Nephron (organoid): ENCODE measurements around the gene HAVCR2.

Experiments
- H3K27ac Mint-ChIP-seq, 3 experiments: 2 replicates each; pipeline ENCODE4 v1.8.0; 2020; ENCODE audit warnings: mixed read lengths in 3 of 3, mild to moderate bottlenecking in 2 of 3, moderate library complexity in 1 of 3
- H3K27me3 Mint-ChIP-seq: 2 replicates; pipeline ENCODE4 v1.8.0; 2021; ENCODE audit warnings: low read depth, mild to moderate bottlenecking, moderate library complexity, mixed read lengths
- H3K36me3 Mint-ChIP-seq: 2 replicates; pipeline ENCODE4 v1.8.0; 2020; ENCODE audit warnings: low read depth, mixed read lengths
- H3K4me1 Mint-ChIP-seq: 2 replicates; pipeline ENCODE4 v1.8.0; 2020; ENCODE audit warnings: mixed read lengths
- H3K4me3 Mint-ChIP-seq, 3 experiments: 2 replicates each; pipeline ENCODE4 v1.8.0; 2020; ENCODE audit warnings: mild to moderate bottlenecking in 3 of 3, mixed read lengths in 3 of 3, moderate library complexity in 2 of 3
- H3K9me3 Mint-ChIP-seq: 2 replicates; pipeline ENCODE4 v1.8.0; 2020; ENCODE audit warnings: mixed read lengths
- TF ChIP-seq, protein P1 (sequence below), 3 experiments: fragments of 200-600 bp; sonication (generic); IDR thresholded peaks; one replicate each; pipeline ENCODE4 v1.5.0; 2021; ENCODE audit warnings: antibody characterized with exemption in 3 of 3; ENCODE audit not compliant: unreplicated experiment in 3 of 3

The HAVCR2 gene

DNA sequence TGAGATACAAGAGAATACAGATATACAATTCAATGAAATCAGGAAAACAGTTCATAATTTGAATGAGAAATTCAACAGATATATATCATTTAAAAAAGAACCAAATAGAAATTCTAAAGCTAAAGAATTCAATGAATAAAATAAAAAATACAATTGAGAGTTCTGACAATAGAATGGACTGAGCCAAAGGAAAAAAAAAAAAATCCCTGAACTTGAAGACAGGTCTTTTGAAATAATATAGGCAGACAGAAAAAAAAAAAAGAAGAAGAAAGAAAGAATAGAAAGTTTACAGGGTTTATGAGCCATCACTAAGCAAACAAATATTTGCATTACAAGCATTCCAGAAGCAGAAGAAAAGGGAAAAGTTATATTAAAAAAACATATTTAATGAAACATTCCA is 12.9 kb upstream of the HAVCR2 start:
- Mint-ChIP-seq H3K9me3 (peaks cover 21% of the 10 kb centered on the region), H3K27ac (no peak overlapping the region), H3K36me3 (peaks cover 4% of the 10 kb centered on the region), H3K4me1 (no peaks in the 10 kb centered on the region), H3K4me3 (no peak overlapping the region), H3K27me3 (no peaks in the 10 kb centered on the region)
- TF ChIP-seq, protein P1, sequence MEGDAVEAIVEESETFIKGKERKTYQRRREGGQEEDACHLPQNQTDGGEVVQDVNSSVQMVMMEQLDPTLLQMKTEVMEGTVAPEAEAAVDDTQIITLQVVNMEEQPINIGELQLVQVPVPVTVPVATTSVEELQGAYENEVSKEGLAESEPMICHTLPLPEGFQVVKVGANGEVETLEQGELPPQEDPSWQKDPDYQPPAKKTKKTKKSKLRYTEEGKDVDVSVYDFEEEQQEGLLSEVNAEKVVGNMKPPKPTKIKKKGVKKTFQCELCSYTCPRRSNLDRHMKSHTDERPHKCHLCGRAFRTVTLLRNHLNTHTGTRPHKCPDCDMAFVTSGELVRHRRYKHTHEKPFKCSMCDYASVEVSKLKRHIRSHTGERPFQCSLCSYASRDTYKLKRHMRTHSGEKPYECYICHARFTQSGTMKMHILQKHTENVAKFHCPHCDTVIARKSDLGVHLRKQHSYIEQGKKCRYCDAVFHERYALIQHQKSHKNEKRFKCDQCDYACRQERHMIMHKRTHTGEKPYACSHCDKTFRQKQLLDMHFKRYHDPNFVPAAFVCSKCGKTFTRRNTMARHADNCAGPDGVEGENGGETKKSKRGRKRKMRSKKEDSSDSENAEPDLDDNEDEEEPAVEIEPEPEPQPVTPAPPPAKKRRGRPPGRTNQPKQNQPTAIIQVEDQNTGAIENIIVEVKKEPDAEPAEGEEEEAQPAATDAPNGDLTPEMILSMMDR (IDR thresholded peaks at IDR 0.05; ENCODE audit: unreplicated experiment in 3 of 3), result no peak

DNA sequence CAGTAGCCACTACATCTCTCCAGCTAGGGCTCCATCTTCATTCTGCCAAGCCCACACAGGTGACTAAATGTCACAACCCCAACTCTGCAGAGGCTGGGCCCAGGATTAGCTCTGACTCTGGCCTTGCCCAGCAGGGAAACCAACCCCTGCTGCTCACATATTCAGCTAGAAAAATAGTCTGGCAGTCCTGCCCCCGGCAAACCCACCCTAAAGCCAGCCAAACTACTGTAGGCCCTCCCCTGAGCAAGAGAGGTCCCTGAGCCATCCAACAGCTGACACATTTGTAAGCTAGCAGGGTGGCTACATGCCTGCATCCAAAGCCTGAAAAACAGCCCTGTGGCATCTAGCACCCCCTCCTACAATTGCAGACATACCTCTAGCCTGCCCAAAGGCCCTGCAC is 11.3 kb upstream of the HAVCR2 start:
- H3K27me3 Mint-ChIP-seq, result no peaks in the 10 kb centered on the region
- TF ChIP-seq, protein P1 (IDR thresholded peaks at IDR 0.05; ENCODE audit: unreplicated experiment in 3 of 3), result no peak

DNA sequence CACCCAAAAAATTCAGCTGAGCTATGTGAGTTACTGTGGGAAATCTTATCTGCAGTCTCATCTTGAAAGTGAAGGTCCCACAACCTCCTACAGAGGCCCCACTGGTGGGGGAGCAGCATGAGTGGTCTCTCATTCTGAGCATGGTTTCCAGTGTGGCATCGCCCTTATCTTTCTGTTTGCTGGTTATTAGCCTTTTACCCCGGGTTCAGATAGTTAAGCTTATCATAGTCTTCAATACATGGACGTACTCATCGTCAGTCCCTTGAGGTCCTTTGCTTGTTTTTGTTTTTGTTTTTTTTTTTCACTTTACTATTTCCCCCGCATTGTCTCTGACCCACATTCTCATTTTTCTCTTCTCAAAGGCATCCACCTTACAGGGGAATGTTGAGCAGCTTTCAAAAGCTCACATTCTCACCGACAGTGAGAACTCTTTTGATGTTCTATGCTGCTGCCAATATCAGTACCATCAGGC is 7.7 kb upstream of the HAVCR2 start:
- Mint-ChIP-seq H3K27me3 (no peaks in the 10 kb centered on the region), H3K4me3 (no peak overlapping the region), H3K36me3 (no peaks in the 10 kb centered on the region), H3K9me3 (peaks cover 7% of the 10 kb centered on the region), H3K27ac (no peak overlapping the region), H3K4me1 (no peaks in the 10 kb centered on the region)
- TF ChIP-seq, protein P1 (IDR thresholded peaks at IDR 0.05; ENCODE audit: unreplicated experiment in 3 of 3), result no peak

More for the DNA sequence above, 11.3 kb upstream of the HAVCR2 start:
- Mint-ChIP-seq H3K9me3 (peaks cover 18% of the 10 kb centered on the region), H3K27ac (no peak overlapping the region), H3K4me3 (no peak overlapping the region), H3K4me1 (no peaks in the 10 kb centered on the region), H3K36me3 (peaks cover 4% of the 10 kb centered on the region)

DNA sequence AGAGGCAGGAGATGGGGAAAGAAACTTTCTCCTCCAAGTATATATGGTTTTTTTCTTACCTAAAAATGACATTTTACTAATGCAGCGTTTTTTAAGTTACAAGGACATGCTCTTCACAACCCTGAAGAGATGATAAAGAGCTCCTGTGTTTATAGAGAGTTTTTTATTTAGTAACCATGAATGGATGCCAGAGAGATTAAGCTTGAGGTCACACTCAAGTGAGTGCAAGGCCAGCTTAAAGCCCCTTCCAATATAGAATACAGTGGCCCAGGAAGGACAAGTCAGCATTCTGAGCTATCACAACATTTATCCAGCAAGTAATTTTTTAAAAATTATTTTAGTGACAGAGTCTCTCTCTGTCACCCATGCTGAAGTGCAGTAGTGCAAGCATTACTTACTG is 6.7 kb upstream of the HAVCR2 start:
- Mint-ChIP-seq H3K36me3 (no peaks in the 10 kb centered on the region), H3K4me3 (no peak overlapping the region), H3K27ac (no peak overlapping the region), H3K9me3 (peaks cover 3% of the 10 kb centered on the region), H3K4me1 (no peaks in the 10 kb centered on the region), H3K27me3 (no peaks in the 10 kb centered on the region)
- TF ChIP-seq, protein P1 (IDR thresholded peaks at IDR 0.05; ENCODE audit: unreplicated experiment in 3 of 3), result no peak

DNA sequence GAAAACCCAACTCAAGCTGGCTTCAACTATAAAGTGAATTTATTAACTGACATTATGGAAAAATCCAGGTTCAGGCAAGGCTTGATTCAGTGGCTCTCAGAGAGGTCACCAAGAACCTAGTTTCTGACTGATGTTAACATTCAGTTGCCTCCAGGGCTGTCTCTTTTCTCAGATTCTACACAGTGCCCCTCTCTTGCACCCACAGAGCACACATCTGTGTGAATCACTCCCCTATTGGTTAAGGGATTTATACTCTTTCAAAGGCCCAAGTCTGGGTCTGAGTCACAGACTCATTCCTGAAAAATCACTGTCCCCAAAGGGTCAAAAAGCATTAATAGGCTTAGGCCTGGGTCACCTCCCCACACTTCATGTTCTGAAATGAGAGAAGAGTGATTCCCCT is 6.2 kb upstream of the HAVCR2 start:
- Mint-ChIP-seq H3K4me1 (no peaks in the 10 kb centered on the region), H3K27ac (no peak overlapping the region), H3K36me3 (no peaks in the 10 kb centered on the region), H3K9me3 (peaks cover 3% of the 10 kb centered on the region), H3K4me3 (no peak overlapping the region), H3K27me3 (no peaks in the 10 kb centered on the region)
- TF ChIP-seq, protein P1 (IDR thresholded peaks at IDR 0.05; ENCODE audit: unreplicated experiment in 3 of 3), result no peak

GRCh38 chr5:157113002-157113401 is 4.2 kb upstream of the HAVCR2 start:
- H3K4me3 Mint-ChIP-seq, result no peak overlapping the region
- H3K27ac Mint-ChIP-seq, result no peak overlapping the region
- no peaks in the 10 kb centered on the region for H3K27me3 Mint-ChIP-seq
- H3K9me3 Mint-ChIP-seq, result no peaks in the 10 kb centered on the region
- TF ChIP-seq, protein P1 (IDR thresholded peaks at IDR 0.05; ENCODE audit: unreplicated experiment in 3 of 3), result no peak
- no peaks in the 10 kb centered on the region for H3K4me1 Mint-ChIP-seq
- no peaks in the 10 kb centered on the region for H3K36me3 Mint-ChIP-seq
